ENCODE data around the gene ARHGAP15. TPM values are rescaled to one million over a fixed set of nuclear protein-coding genes. Genes with fewer than 3 reads are reported as not detected.

The ARHGAP15 gene
- total RNA-seq, 2 donors from 2014 or later, result 0.86 TPM; not detected in 1

DNA sequence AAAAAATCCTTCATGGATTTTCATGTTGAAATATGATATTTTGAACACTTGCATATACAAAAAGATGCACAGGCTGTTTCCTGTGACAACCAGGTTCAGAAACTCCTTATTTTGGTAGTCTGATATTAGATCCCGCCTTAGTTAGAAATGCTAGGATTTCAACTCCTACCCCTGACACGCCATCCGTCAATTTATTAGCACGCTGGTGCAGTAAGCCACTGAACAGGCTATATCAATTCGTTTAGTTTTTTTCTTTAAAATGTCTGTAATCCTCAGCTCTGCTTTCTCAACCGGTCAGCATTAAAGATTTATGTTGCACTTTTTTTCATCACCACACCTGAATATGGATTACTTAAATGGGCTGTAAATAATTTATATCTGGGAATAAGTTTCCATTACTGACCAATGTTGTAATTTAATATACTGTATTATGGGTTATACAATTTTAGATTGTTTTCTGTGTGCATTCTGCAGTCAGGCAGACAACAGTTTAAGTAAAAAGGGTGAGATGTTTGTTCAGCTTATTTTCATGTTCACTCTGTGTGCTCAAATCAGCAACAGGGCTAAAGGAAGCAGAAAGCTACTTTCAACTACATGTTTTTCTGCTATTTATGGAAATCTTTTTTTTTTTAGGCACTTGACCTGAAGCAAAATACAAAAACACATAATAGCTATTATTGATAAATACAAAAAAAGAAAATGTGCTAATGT lies 227.7 kb downstream of the ARHGAP15 start:
- no peaks in the 10 kb centered on the region for H3K36me3 ChIP-seq (ENCODE audit: control insufficient read depth, insufficient read depth, low read length)
- no peaks in the 10 kb centered on the region for H3K27me3 Mint-ChIP-seq (ENCODE audit: insufficient read depth)
- H3K4me3 ChIP-seq (ENCODE audit: low read length), result no peak overlapping the region
- no peak overlapping the region for H3K4me3 Mint-ChIP-seq
- no peaks in the 10 kb centered on the region for H3K27me3 ChIP-seq (ENCODE audit: control insufficient read depth, insufficient read depth, low read length, poor library complexity, severe bottlenecking)
- H3K36me3 Mint-ChIP-seq (ENCODE audit: low read depth), result no peaks in the 10 kb centered on the region
- H3K9me3 Mint-ChIP-seq, result no peaks in the 10 kb centered on the region
- H3K9ac ChIP-seq (ENCODE audit: extremely low read depth, low read length, poor library complexity, severe bottlenecking), result no peak overlapping the region
- no peak overlapping the region for H3K27ac ChIP-seq (ENCODE audit: low read depth, low read length)
- 92 to 98% methylated on average over 4 to 6 of the region's 6 CpGs for WGBS, 2 experiments (ENCODE audit: insufficient coverage in 1 of 2, insufficient read length in 1 of 2)
- no peaks in the 10 kb centered on the region for H3K4me1 Mint-ChIP-seq
- H3K9me3 ChIP-seq (ENCODE audit: control insufficient read depth, low read length), result no peaks in the 10 kb centered on the region
- H3K27ac Mint-ChIP-seq, result no peak overlapping the region
- no peak for DNase-seq
- TF ChIP-seq, protein P1, sequence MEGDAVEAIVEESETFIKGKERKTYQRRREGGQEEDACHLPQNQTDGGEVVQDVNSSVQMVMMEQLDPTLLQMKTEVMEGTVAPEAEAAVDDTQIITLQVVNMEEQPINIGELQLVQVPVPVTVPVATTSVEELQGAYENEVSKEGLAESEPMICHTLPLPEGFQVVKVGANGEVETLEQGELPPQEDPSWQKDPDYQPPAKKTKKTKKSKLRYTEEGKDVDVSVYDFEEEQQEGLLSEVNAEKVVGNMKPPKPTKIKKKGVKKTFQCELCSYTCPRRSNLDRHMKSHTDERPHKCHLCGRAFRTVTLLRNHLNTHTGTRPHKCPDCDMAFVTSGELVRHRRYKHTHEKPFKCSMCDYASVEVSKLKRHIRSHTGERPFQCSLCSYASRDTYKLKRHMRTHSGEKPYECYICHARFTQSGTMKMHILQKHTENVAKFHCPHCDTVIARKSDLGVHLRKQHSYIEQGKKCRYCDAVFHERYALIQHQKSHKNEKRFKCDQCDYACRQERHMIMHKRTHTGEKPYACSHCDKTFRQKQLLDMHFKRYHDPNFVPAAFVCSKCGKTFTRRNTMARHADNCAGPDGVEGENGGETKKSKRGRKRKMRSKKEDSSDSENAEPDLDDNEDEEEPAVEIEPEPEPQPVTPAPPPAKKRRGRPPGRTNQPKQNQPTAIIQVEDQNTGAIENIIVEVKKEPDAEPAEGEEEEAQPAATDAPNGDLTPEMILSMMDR (conservative IDR thresholded peaks at IDR 0.05), result no peak
- no peaks in the 10 kb centered on the region for H3K4me1 ChIP-seq (ENCODE audit: control insufficient read depth, insufficient read depth, low read length)

DNA sequence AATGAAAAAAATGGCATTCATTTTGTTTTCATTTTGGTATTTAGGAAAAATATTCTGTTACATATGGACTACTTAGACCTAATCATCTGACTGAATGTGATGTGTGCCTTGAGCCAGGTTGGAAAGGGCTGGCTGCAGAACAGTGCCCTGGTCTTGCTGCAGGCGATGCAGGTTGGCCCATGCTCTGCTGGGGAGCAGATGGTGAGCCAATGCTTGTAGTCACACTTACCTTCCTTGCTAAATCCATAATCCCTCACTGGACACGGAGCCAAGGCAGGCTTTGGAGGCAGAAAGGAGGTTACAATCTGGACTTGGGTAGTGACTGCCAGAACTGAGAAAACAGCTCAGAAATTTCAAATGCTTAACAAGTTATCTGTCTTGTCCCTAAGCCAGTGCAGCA lies 228.7 kb downstream of the ARHGAP15 start:
- DNase-seq, result no peak

DNA sequence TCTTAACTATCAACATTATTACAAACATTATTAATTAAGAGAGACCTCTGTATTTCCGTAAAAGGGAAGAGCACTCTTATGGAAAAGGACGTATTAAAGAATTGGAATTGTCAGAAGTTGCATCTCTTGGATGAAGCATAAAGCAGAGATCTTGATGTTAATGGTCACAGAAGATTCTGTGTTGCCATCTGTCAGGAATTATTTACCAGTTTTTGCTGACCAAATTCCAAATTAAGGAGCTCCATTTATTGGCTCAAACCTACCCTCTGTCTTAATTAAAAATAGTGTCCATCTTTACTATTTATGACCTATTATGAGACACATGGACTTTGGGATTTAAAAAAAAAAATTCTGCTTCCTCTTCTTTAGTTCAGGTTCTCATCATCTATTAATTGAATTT lies 232.1 kb downstream of the ARHGAP15 start:
- Mint-ChIP-seq H3K4me3 (no peak overlapping the region), H3K9me3 (no peaks in the 10 kb centered on the region), H3K4me1 (no peaks in the 10 kb centered on the region), H3K27me3 (ENCODE audit: insufficient read depth) (no peaks in the 10 kb centered on the region), H3K36me3 (ENCODE audit: low read depth) (no peaks in the 10 kb centered on the region), H3K27ac (no peak overlapping the region)
- no peak overlapping the region for H3K9ac ChIP-seq (ENCODE audit: extremely low read depth, low read length, poor library complexity, severe bottlenecking)
- no peak for DNase-seq
- H3K36me3 ChIP-seq (ENCODE audit: control insufficient read depth, insufficient read depth, low read length), result no peaks in the 10 kb centered on the region
- H3K27me3 ChIP-seq (ENCODE audit: control insufficient read depth, insufficient read depth, low read length, poor library complexity, severe bottlenecking), result no peaks in the 10 kb centered on the region
- H3K4me1 ChIP-seq (ENCODE audit: control insufficient read depth, insufficient read depth, low read length), result no peaks in the 10 kb centered on the region
- H3K27ac ChIP-seq (ENCODE audit: low read depth, low read length), result no peak overlapping the region
- H3K9me3 ChIP-seq (ENCODE audit: control insufficient read depth, low read length), result no peaks in the 10 kb centered on the region
- 97% methylated on average over 2 of the region's 2 CpGs; no CpG with 5 or more reads in 1 of the 2 experiments for WGBS, 2 experiments (ENCODE audit: insufficient coverage in 1 of 2, insufficient read length in 1 of 2)
- TF ChIP-seq, protein P1 (conservative IDR thresholded peaks at IDR 0.05), result no peak
- no peak overlapping the region for H3K4me3 ChIP-seq (ENCODE audit: low read length)

More for the DNA sequence above, 228.7 kb downstream of the ARHGAP15 start:
- Mint-ChIP-seq H3K4me1 (no peaks in the 10 kb centered on the region), H3K9me3 (no peaks in the 10 kb centered on the region), H3K27ac (no peak overlapping the region), H3K4me3 (no peak overlapping the region), H3K36me3 (ENCODE audit: low read depth) (no peaks in the 10 kb centered on the region), H3K27me3 (ENCODE audit: insufficient read depth) (no peaks in the 10 kb centered on the region)
- Histone ChIP-seq H3K27me3 (ENCODE audit: control insufficient read depth, insufficient read depth, low read length, poor library complexity, severe bottlenecking) (no peaks in the 10 kb centered on the region), H3K9ac (ENCODE audit: extremely low read depth, low read length, poor library complexity, severe bottlenecking) (no peak overlapping the region), H3K27ac (ENCODE audit: low read depth, low read length) (no peak overlapping the region), H3K4me3 (ENCODE audit: low read length) (no peak overlapping the region), H3K4me1 (ENCODE audit: control insufficient read depth, insufficient read depth, low read length) (no peaks in the 10 kb centered on the region), H3K36me3 (ENCODE audit: control insufficient read depth, insufficient read depth, low read length) (no peaks in the 10 kb centered on the region), H3K9me3 (ENCODE audit: control insufficient read depth, low read length) (no peaks in the 10 kb centered on the region)
- TF ChIP-seq, protein P1 (conservative IDR thresholded peaks at IDR 0.05), result no peak
- WGBS, 2 experiments (ENCODE audit: insufficient coverage in 1 of 2, insufficient read length in 1 of 2), result 81 to 100% methylated on average over 2 of the region's 2 CpGs
